Stomach smooth muscle (tissue), 2 donors: ENCODE data around the gene SMARCA2.

Experiments used
- H3K27ac ChIP-seq: one replicate; pipeline ENCODE4 v1.7.0; 2013; ENCODE audit warnings: mild to moderate bottlenecking, low read length, inconsistent platforms
- H3K27me3 ChIP-seq, 2 donors: one replicate each; pipeline ENCODE4 v1.7.0; 2013; ENCODE audit warnings: low read length in 2 of 2; ENCODE audit not compliant: insufficient read depth in 2 of 2, control insufficient read depth in 1 of 2
- H3K36me3 ChIP-seq, 2 donors: one replicate each; pipeline ENCODE4 v1.7.0; 2013; ENCODE audit warnings: low read length in 2 of 2; ENCODE audit not compliant: control insufficient read depth in 2 of 2, insufficient read depth in 2 of 2
- H3K4me1 ChIP-seq: one replicate; pipeline ENCODE4 v1.7.0; 2013; ENCODE audit warnings: low read length; ENCODE audit not compliant: control insufficient read depth, insufficient read depth
- H3K4me3 ChIP-seq, 2 donors: one replicate each; pipeline ENCODE4 v1.7.0; 2013; ENCODE audit warnings: low read length in 2 of 2
- H3K9ac ChIP-seq, 2 donors: one replicate each; pipeline ENCODE4 v1.7.0; 2013; ENCODE audit warnings: low read length in 2 of 2, mild to moderate bottlenecking in 1 of 2
- H3K9me3 ChIP-seq, 2 donors: one replicate each; pipeline ENCODE4 v1.7.0; 2013; ENCODE audit warnings: low read length in 2 of 2; ENCODE audit not compliant: control insufficient read depth in 2 of 2
- donor health status: healthy.
- donor health status: Pancreatic carcinoma.

Gene SMARCA2

DNA sequence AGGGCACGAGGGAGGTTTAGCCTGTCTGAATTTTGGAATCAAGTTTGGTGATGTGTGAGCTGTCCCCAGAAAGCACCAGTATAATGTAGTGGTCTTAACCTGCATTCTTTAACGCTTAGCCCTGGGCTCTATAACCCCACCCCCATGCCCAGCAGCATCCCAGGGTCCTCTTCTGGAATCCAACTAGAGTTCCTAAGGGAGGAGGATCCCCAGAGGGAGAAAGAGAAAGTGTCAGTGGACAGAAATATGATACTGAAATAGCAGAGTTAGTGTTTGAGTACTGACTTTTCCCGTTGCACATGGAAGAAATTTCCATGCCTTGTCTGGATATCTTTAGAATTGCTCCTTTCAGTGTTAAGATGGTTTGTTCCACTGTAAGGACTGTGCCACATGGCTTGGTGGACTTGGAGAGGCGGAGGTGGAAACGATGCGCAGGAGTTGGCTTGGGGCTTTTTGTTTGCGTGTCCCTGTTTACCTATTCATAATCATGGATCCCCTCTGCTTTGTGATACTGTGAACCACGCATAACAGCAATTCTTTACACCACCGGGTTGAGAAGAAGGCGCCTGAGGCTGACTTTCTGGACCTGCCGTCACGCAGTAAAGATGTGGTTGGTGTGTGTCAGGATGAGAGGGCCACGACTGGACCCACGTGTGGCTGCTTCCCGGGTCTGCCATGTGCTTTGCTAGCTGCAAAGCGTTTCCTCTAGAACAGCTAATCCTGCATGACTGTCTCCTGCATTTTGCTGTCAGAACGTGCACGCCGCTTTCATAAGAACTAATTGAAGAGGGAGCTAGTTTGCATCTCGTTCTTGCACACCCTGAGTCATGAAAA, 142.3 kb downstream of the SMARCA2 start:
- Histone ChIP-seq H3K36me3 (no peaks in the 10 kb centered on the region), H3K9ac (peak overlapping the region; percentile 58 to 63), H3K9me3 (no peaks in the 10 kb centered on the region), H3K27ac (peak overlapping the region; percentile 47), H3K4me1 (peaks cover 8% of the 10 kb centered on the region), H3K4me3 (peak overlapping the region; percentile 72 to 81), H3K27me3 (no peaks in the 10 kb centered on the region)

GRCh38 chr9:2158111-2158610, 143.0 kb downstream of the SMARCA2 start:
- no peaks in the 10 kb centered on the region for H3K36me3 ChIP-seq
- no peaks in the 10 kb centered on the region for H3K9me3 ChIP-seq
- peak overlapping the region; percentile 58 to 73 for H3K9ac ChIP-seq
- H3K4me1 ChIP-seq = peaks cover 8% of the 10 kb centered on the region
- peak overlapping the region; percentile 56 for H3K27ac ChIP-seq
- peak overlapping the region; percentile 72 to 81 for H3K4me3 ChIP-seq
- no peaks in the 10 kb centered on the region for H3K27me3 ChIP-seq

DNA sequence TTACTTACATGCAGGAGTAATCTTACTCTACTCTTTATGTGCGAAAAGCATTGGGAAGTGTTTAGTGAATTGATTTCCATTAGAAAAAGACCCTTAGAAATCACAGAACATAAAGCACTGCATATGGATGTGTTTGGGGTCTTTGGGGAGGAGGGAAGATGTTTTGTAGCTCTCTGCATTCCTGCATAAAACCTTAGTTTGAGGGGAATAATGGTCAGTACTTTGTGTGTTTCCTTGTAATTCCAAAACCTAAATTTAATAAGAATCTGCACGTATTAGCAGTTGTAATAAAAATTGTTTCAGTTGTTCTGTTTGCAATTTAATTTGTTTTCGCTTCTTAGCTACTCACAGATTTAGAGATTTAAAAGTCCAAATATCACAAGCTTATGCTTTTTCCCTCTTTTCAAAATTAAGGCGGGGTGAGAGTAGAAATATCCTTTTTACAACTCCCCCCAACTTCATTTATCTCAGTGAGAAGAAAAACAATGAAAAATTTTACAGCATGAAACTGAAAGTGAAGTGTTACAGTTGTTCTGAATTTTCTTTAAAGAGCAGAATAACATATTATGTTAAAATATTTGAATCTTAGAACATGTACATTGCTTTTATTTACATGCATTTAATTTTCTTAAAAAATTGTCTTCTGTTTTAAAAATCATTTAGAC, 143.8 kb downstream of the SMARCA2 start:
- Histone ChIP-seq H3K4me1 (peaks cover 8% of the 10 kb centered on the region), H3K9me3 (no peaks in the 10 kb centered on the region), H3K27me3 (no peaks in the 10 kb centered on the region), H3K9ac (peak overlapping the region in 1 of 2 donors; percentile 58), H3K27ac (peak overlapping the region; percentile 56), H3K4me3 (peak overlapping the region; percentile 72 to 81), H3K36me3 (no peaks in the 10 kb centered on the region)

GRCh38 chr9:2159521-2160454, 144.6 kb downstream of the SMARCA2 start:
- Histone ChIP-seq H3K27ac (peak overlapping the region; percentile 49), H3K36me3 (peaks cover 0 to 4% of the 10 kb centered on the region in 2 donors), H3K4me3 (peak overlapping the region; percentile 64 to 69), H3K9ac (peak overlapping the region; percentile 58 to 61), H3K9me3 (no peaks in the 10 kb centered on the region), H3K27me3 (no peaks in the 10 kb centered on the region), H3K4me1 (peaks cover 8% of the 10 kb centered on the region)

- Histone ChIP-seq H3K9me3 (no peaks in the 10 kb centered on the region), H3K36me3 (peaks cover 0 to 4% of the 10 kb centered on the region in 2 donors), H3K9ac (no peak overlapping the region), H3K27ac (no peak overlapping the region), H3K4me1 (peaks cover 8% of the 10 kb centered on the region), H3K4me3 (no peak overlapping the region), H3K27me3 (no peaks in the 10 kb centered on the region)
Observed at GRCh38 chr9:2161661-2162060, 146.5 kb downstream of the SMARCA2 start.

- Histone ChIP-seq H3K4me1 (no peaks in the 10 kb centered on the region), H3K36me3 (peaks cover 3 to 4% of the 10 kb centered on the region in 2 donors), H3K27ac (no peak overlapping the region), H3K4me3 (no peak overlapping the region), H3K27me3 (no peaks in the 10 kb centered on the region), H3K9me3 (no peaks in the 10 kb centered on the region), H3K9ac (no peak overlapping the region)
Observed at GRCh38 chr9:2163231-2163885, 148.2 kb downstream of the SMARCA2 start.

- H3K27ac ChIP-seq = no peak overlapping the region
- no peaks in the 10 kb centered on the region for H3K27me3 ChIP-seq
- no peak overlapping the region for H3K9ac ChIP-seq
- H3K36me3 ChIP-seq = peaks cover 3 to 6% of the 10 kb centered on the region in 2 donors
- H3K4me3 ChIP-seq = no peak overlapping the region
- H3K4me1 ChIP-seq = no peaks in the 10 kb centered on the region
- no peaks in the 10 kb centered on the region for H3K9me3 ChIP-seq
Observed at GRCh38 chr9:2164268-2164667, 149.1 kb downstream of the SMARCA2 start.

DNA sequence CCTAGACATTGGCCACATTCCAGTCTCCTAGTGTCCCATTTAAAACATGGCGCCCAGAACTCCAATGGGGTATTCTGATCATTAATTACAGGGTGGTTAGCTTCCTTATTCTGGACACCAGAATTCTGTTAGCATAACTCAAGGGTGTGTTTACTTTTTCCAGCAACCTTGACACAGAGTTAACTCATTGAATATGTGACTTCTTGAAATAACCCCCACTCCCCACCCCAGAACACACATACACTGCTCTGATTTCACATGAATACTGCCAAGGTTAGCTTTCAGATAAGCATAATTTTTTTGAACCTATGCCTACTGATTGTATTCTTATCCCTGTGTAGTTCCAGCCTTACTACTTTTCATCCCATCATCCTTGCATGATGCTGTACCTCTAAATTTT, 151.1 kb downstream of the SMARCA2 start:
- H3K27ac ChIP-seq = no peak overlapping the region
- no peaks in the 10 kb centered on the region for H3K27me3 ChIP-seq
- H3K9ac ChIP-seq = no peak overlapping the region
- H3K4me1 ChIP-seq = no peaks in the 10 kb centered on the region
- H3K36me3 ChIP-seq = peaks cover 8 to 17% of the 10 kb centered on the region in 2 donors
- no peak overlapping the region for H3K4me3 ChIP-seq
- no peaks in the 10 kb centered on the region for H3K9me3 ChIP-seq

GRCh38 chr9:2169035-2169434, 153.9 kb downstream of the SMARCA2 start:
- Histone ChIP-seq H3K9me3 (no peaks in the 10 kb centered on the region), H3K4me1 (no peaks in the 10 kb centered on the region), H3K27me3 (no peaks in the 10 kb centered on the region), H3K27ac (no peak overlapping the region), H3K36me3 (peaks cover 15 to 23% of the 10 kb centered on the region in 2 donors), H3K4me3 (no peak overlapping the region), H3K9ac (no peak overlapping the region)

DNA sequence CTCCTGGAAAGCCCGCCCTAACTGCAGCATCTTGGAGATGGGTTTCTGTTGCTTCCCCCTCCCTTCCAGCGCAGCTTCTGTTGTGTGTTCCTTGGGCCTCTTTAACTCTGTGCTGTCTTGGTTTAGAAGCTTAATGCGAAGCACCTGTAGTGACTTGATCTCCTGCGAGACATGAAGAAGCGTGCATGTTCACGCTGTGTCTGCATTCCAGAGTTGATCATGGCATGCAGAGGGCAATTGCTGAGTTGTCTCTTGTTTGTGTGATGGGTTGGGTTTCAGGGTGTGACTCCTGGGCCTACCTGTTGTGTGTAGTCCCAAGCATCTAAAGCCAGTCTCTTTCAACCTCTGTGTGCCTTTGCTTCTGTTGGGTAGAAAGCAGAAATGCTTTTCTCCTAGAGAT, 155.6 kb downstream of the SMARCA2 start:
- Histone ChIP-seq H3K4me3 (no peak overlapping the region), H3K9ac (no peak overlapping the region), H3K27me3 (no peaks in the 10 kb centered on the region), H3K27ac (no peak overlapping the region), H3K4me1 (no peaks in the 10 kb centered on the region), H3K36me3 (peaks cover 15 to 20% of the 10 kb centered on the region in 2 donors), H3K9me3 (no peaks in the 10 kb centered on the region)
